ENCODE results near the gene GRK4.

GRK4 gene

GRCh38 chr4:3011456-3012220 is 48.3 kb downstream of the GRK4 start:
- H3K79me2 ChIP-seq (ENCODE audit: insufficient read depth, low read length), result no peaks in the 10 kb centered on the region
- no peaks in the 10 kb centered on the region for H3K9me3 ChIP-seq (ENCODE audit: insufficient read depth, low read length, severe bottlenecking)
- H3K4me3 ChIP-seq (ENCODE audit: low read depth in 1 of 2, low read length in 2 of 2), result no peak overlapping the region
- TF ChIP-seq EZH2 (IDR thresholded peaks at IDR 0.05; ENCODE audit: borderline replicate concordance, low read depth, low read length, severe bottlenecking) (no peak), CTCF (IDR thresholded peaks at IDR 0.05; ENCODE audit: borderline replicate concordance, extremely low read depth, low read length, poor library complexity, severe bottlenecking) (no peak)
- no peaks in the 10 kb centered on the region for H3K27me3 ChIP-seq (ENCODE audit: insufficient read depth, low read length, poor library complexity)
- H3K4me2 ChIP-seq (ENCODE audit: insufficient read depth, low read length), result no peak overlapping the region
- ATAC-seq (ENCODE audit: insufficient read depth, low read depth) (no peak), DNase-seq (no peak)
- no peaks in the 10 kb centered on the region for H3K36me3 ChIP-seq (ENCODE audit: insufficient read depth, low read length)
- H2AFZ ChIP-seq (ENCODE audit: low read depth, low read length), result no peak overlapping the region
- no peak overlapping the region for H3K9ac ChIP-seq (ENCODE audit: low read depth, low read length)
- no peak overlapping the region for H3K27ac ChIP-seq (ENCODE audit: low read length)
- H3K4me1 ChIP-seq (ENCODE audit: insufficient read depth, low read length), result no peaks in the 10 kb centered on the region
- H4K20me1 ChIP-seq (ENCODE audit: insufficient read depth, low read length), result no peaks in the 10 kb centered on the region

GRCh38 chr4:3013323-3013722 is 50.0 kb downstream of the GRK4 start:
- no peak for ATAC-seq (ENCODE audit: insufficient read depth, low read depth)
- Histone ChIP-seq H3K27me3 (ENCODE audit: insufficient read depth, low read length, poor library complexity) (no peaks in the 10 kb centered on the region), H3K36me3 (ENCODE audit: insufficient read depth, low read length) (no peaks in the 10 kb centered on the region), H3K9ac (ENCODE audit: low read depth, low read length) (no peak overlapping the region), H4K20me1 (ENCODE audit: insufficient read depth, low read length) (no peaks in the 10 kb centered on the region), H3K4me3 (ENCODE audit: low read depth in 1 of 2, low read length in 2 of 2) (no peak overlapping the region), H3K9me3 (ENCODE audit: insufficient read depth, low read length, severe bottlenecking) (no peaks in the 10 kb centered on the region), H3K79me2 (ENCODE audit: insufficient read depth, low read length) (no peaks in the 10 kb centered on the region), H2AFZ (ENCODE audit: low read depth, low read length) (no peak overlapping the region), H3K4me2 (ENCODE audit: insufficient read depth, low read length) (no peak overlapping the region), H3K4me1 (ENCODE audit: insufficient read depth, low read length) (no peaks in the 10 kb centered on the region), H3K27ac (ENCODE audit: low read length) (no peak overlapping the region)
- no peak for DNase-seq
- TF ChIP-seq EZH2 (IDR thresholded peaks at IDR 0.05; ENCODE audit: borderline replicate concordance, low read depth, low read length, severe bottlenecking), result no peak

GRCh38 chr4:3013839-3014350 is 50.5 kb downstream of the GRK4 start:
- Histone ChIP-seq H2AFZ (ENCODE audit: low read depth, low read length) (no peak overlapping the region), H3K9me3 (ENCODE audit: insufficient read depth, low read length, severe bottlenecking) (no peaks in the 10 kb centered on the region), H3K27ac (ENCODE audit: low read length) (no peak overlapping the region), H4K20me1 (ENCODE audit: insufficient read depth, low read length) (no peaks in the 10 kb centered on the region), H3K4me1 (ENCODE audit: insufficient read depth, low read length) (no peaks in the 10 kb centered on the region), H3K9ac (ENCODE audit: low read depth, low read length) (no peak overlapping the region), H3K27me3 (ENCODE audit: insufficient read depth, low read length, poor library complexity) (no peaks in the 10 kb centered on the region), H3K79me2 (ENCODE audit: insufficient read depth, low read length) (no peaks in the 10 kb centered on the region), H3K36me3 (ENCODE audit: insufficient read depth, low read length) (no peaks in the 10 kb centered on the region), H3K4me3 (ENCODE audit: low read depth in 1 of 2, low read length in 2 of 2) (no peak overlapping the region), H3K4me2 (ENCODE audit: insufficient read depth, low read length) (no peak overlapping the region)
- DNase-seq (no peak), ATAC-seq (ENCODE audit: insufficient read depth, low read depth) (no peak)
- no peak for TF ChIP-seq CTCF (IDR thresholded peaks at IDR 0.05; ENCODE audit: borderline replicate concordance, extremely low read depth, low read length, poor library complexity, severe bottlenecking)

- no peaks in the 10 kb centered on the region for H3K4me1 ChIP-seq (ENCODE audit: insufficient read depth, low read length)
- H2AFZ ChIP-seq (ENCODE audit: low read depth, low read length), result no peak overlapping the region
- H3K79me2 ChIP-seq (ENCODE audit: insufficient read depth, low read length), result no peaks in the 10 kb centered on the region
- TF ChIP-seq EZH2 (IDR thresholded peaks at IDR 0.05; ENCODE audit: borderline replicate concordance, low read depth, low read length, severe bottlenecking) (no peak), CTCF (IDR thresholded peaks at IDR 0.05; ENCODE audit: borderline replicate concordance, extremely low read depth, low read length, poor library complexity, severe bottlenecking) (no peak)
- H3K36me3 ChIP-seq (ENCODE audit: insufficient read depth, low read length), result no peaks in the 10 kb centered on the region
- H3K9ac ChIP-seq (ENCODE audit: low read depth, low read length), result no peak overlapping the region
- H3K4me3 ChIP-seq (ENCODE audit: low read depth in 1 of 2, low read length in 2 of 2), result no peak overlapping the region
- no peak overlapping the region for H3K27ac ChIP-seq (ENCODE audit: low read length)
- H3K4me2 ChIP-seq (ENCODE audit: insufficient read depth, low read length), result no peak overlapping the region
- no peaks in the 10 kb centered on the region for H3K9me3 ChIP-seq (ENCODE audit: insufficient read depth, low read length, severe bottlenecking)
- no peaks in the 10 kb centered on the region for H4K20me1 ChIP-seq (ENCODE audit: insufficient read depth, low read length)
- no peak for DNase-seq
- no peak for ATAC-seq (ENCODE audit: insufficient read depth, low read depth)
- no peaks in the 10 kb centered on the region for H3K27me3 ChIP-seq (ENCODE audit: insufficient read depth, low read length, poor library complexity)
Observed at GRCh38 chr4:3016961-3017360, 53.6 kb downstream of the GRK4 start.

All from DND-41 (cell line).